Osteoblast (primary cell): ENCODE measurements around the gene ATP6V1G2. TPM values are rescaled to one million over a fixed set of nuclear protein-coding genes. Genes with fewer than 3 reads are reported as not detected.
A peak's percentile ranks its signal among the peaks of the same experiment; 100 is the strongest.

Experiments
- DNase-seq: peaks from one replicate; pipeline ENCODE4 v3.0.0; 2011; ENCODE audit warnings: low spot score, mixed read lengths; ENCODE audit not compliant: insufficient read length; ENCODE audit errors: missing footprints
- H2AFZ ChIP-seq: 2 replicates; pipeline ENCODE4 v1.6.0; 2011; ENCODE audit warnings: mild to moderate bottlenecking, low read length
- H3K27ac ChIP-seq: 2 replicates; pipeline ENCODE4 v1.5.1; 2011; ENCODE audit warnings: mild to moderate bottlenecking, low read depth, low read length, moderate library complexity
- H3K27me3 ChIP-seq: 2 replicates; pipeline ENCODE4 v1.6.0; 2012; ENCODE audit warnings: mild to moderate bottlenecking, control low read depth, inconsistent platforms, low read length, moderate library complexity; ENCODE audit not compliant: insufficient read depth
- H3K36me3 ChIP-seq: 2 replicates; pipeline ENCODE4 v1.5.1; 2011; ENCODE audit warnings: mild to moderate bottlenecking, low read length, control low read depth, moderate library complexity; ENCODE audit not compliant: insufficient read depth
- H3K4me1 ChIP-seq: 2 replicates; pipeline ENCODE4 v1.5.1; 2011; ENCODE audit warnings: mild to moderate bottlenecking, low read length, control low read depth, moderate library complexity; ENCODE audit not compliant: insufficient read depth
- H3K4me2 ChIP-seq: 2 replicates; pipeline ENCODE4 v1.6.0; 2011; ENCODE audit warnings: mild to moderate bottlenecking, low read length; ENCODE audit not compliant: insufficient read depth
- H3K4me3 ChIP-seq: fragments of 200-600 bp; sonication (generic); 3 replicates; pipeline ENCODE4 v1.5.1; 2012; ENCODE audit warnings: mild to moderate bottlenecking, low read length, inconsistent platforms; ENCODE audit not compliant: insufficient read depth
- H3K79me2 ChIP-seq: 2 replicates; pipeline ENCODE4 v1.6.0; 2012; ENCODE audit warnings: mild to moderate bottlenecking, low read length, control low read depth, inconsistent platforms; ENCODE audit not compliant: insufficient read depth
- H3K9me3 ChIP-seq: 2 replicates; pipeline ENCODE4 v1.5.1; 2011; ENCODE audit warnings: low read depth, low read length, control low read depth
- H4K20me1 ChIP-seq: 2 replicates; pipeline ENCODE4 v1.6.0; 2012; ENCODE audit warnings: mild to moderate bottlenecking, low read length, control low read depth; ENCODE audit not compliant: insufficient read depth
- total RNA-seq: library from RNA; depleted of rRNA; stranded (reverse); fragments of >200 nt; gene quantifications from 2 replicates; pipeline ENCODE4 v1.2.3, GENCODE V29; 2012
- TF ChIP-seq, protein P1 (sequence below): IDR thresholded peaks from 2 replicates; pipeline ENCODE4 v1.5.1; 2011; ENCODE audit warnings: mild to moderate bottlenecking, low read depth, low read length, moderate library complexity; ENCODE audit errors: extremely low read depth

The ATP6V1G2 gene
- total RNA-seq, 1 donor = 2.2 TPM

DNA sequence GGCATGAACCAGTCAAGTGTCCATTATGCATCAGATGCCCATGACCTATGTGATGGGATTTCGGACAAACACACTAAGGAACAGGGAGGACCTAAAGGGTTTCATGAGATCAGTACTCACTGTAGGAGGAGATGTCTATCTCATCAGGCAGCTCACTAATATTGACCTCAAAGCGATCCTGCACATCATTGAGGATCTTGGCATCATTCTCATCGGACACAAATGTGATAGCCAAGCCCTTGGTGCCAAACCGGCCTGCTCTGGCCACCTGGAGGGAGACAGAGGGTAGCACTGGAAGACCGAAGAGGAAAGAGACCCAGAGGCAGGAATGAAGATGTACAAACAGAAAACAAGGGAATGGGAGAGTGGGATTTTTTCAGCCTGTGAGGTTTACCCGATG is 15.7 kb downstream of the ATP6V1G2 start:
- H3K27ac ChIP-seq = no peak overlapping the region
- H4K20me1 ChIP-seq = peaks cover 57% of the 10 kb centered on the region
- TF ChIP-seq, protein P1, sequence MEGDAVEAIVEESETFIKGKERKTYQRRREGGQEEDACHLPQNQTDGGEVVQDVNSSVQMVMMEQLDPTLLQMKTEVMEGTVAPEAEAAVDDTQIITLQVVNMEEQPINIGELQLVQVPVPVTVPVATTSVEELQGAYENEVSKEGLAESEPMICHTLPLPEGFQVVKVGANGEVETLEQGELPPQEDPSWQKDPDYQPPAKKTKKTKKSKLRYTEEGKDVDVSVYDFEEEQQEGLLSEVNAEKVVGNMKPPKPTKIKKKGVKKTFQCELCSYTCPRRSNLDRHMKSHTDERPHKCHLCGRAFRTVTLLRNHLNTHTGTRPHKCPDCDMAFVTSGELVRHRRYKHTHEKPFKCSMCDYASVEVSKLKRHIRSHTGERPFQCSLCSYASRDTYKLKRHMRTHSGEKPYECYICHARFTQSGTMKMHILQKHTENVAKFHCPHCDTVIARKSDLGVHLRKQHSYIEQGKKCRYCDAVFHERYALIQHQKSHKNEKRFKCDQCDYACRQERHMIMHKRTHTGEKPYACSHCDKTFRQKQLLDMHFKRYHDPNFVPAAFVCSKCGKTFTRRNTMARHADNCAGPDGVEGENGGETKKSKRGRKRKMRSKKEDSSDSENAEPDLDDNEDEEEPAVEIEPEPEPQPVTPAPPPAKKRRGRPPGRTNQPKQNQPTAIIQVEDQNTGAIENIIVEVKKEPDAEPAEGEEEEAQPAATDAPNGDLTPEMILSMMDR = peak; percentile 10
- no peak overlapping the region for H3K4me2 ChIP-seq
- DNase-seq = no peak
- H3K27me3 ChIP-seq = no peaks in the 10 kb centered on the region
- no peak overlapping the region for H3K4me3 ChIP-seq
- H3K36me3 ChIP-seq = peaks cover 52% of the 10 kb centered on the region
- peaks cover 18% of the 10 kb centered on the region for H3K79me2 ChIP-seq
- H2AFZ ChIP-seq = no peak overlapping the region
- H3K9me3 ChIP-seq = no peaks in the 10 kb centered on the region
- peaks cover 15% of the 10 kb centered on the region for H3K4me1 ChIP-seq

DNA sequence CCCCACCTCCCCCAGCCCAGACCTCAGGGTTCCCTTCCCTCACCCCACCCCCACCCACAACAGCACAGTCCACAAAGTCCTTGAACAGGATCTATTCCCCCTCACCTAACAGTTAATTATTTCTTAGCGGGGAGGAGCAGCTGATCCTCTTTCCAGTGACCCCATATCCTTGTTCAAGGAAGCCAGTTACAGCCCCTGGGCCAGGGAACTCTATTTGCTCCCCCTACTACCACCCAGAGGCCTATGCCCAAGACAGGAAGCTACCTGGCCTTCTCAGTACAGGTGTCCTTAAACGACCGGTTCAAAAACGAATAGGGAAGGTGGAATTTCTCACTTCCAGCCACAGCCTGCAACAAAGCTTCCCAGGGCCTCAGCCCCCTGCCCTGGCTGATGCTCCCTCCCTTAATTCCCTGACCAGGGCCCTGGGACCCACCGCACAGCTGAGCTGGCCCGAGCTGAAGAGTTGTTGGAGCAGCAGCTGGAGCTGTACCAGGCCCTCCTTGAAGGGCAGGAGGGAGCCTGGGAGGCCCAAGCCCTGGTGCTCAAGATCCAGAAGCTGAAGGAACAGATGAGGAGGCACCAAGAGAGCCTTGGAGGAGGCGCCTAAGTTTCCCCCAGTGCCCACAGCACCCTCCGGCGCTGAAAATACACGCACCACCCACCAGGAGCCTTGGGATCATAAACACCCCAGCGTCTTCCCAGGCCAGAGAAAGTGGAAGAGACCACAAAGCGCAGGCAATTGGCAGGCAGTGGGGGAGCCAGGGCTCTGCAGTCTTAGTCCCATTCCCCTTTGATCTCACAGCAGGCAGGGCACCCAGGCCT is 16.9 kb downstream of the ATP6V1G2 start:
- DNase-seq = no peak
- H3K36me3 ChIP-seq = peaks cover 41% of the 10 kb centered on the region
- no peaks in the 10 kb centered on the region for H3K27me3 ChIP-seq
- TF ChIP-seq, protein P1 = no peak
- no peak overlapping the region for H3K27ac ChIP-seq
- H4K20me1 ChIP-seq = peaks cover 45% of the 10 kb centered on the region
- no peaks in the 10 kb centered on the region for H3K9me3 ChIP-seq
- no peak overlapping the region for H3K4me2 ChIP-seq
- no peak overlapping the region for H2AFZ ChIP-seq
- H3K4me1 ChIP-seq = peaks cover 17% of the 10 kb centered on the region
- no peak overlapping the region for H3K4me3 ChIP-seq
- H3K79me2 ChIP-seq = peaks cover 8% of the 10 kb centered on the region

DNA sequence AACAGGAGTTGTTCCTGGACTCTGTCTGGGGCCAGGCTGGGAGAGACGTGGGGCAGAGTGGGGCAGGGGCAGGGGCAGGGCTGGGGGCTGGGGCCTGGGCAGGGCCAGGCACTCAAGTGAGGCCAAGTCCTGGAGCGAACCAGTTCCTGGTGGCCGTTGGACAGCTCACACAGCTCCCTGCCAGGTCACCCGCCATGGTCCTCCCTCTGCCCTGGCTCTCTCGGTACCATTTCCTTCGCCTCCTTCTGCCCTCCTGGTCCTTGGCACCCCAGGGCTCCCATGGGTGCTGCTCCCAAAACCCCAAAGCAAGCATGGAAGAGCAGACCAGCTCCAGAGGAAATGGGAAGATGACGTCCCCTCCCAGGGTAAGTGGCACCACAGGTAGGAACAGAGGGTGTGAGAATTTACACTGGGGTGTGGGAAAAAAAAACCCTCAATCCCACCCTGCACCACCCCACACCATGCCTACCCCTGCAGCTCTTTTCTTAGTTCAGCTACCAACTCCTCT is 17.5 kb downstream of the ATP6V1G2 start, which contains the start of gene MCCD1:
MCCD1 (plus strand) TSS at position 142 of the 508 bp plus-strand sequence; CDS start at position 195, 53 bp downstream.
- DNase-seq = peak; percentile 62
- peaks cover 39% of the 10 kb centered on the region for H4K20me1 ChIP-seq
- no peak within 1 kb of the TSS for H3K27ac ChIP-seq
- H2AFZ ChIP-seq = no peak within 1 kb of the TSS
- TF ChIP-seq, protein P1 = no peak
- H3K4me2 ChIP-seq = no peak within 1 kb of the TSS
- H3K36me3 ChIP-seq = peaks cover 34% of the 10 kb centered on the region
- peaks cover 17% of the 10 kb centered on the region for H3K4me1 ChIP-seq
- H3K4me3 ChIP-seq = no peak within 1 kb of the TSS
- H3K27me3 ChIP-seq = no peaks in the 10 kb centered on the region
- H3K9me3 ChIP-seq = no peaks in the 10 kb centered on the region
- peaks cover 3% of the 10 kb centered on the region for H3K79me2 ChIP-seq

DNA sequence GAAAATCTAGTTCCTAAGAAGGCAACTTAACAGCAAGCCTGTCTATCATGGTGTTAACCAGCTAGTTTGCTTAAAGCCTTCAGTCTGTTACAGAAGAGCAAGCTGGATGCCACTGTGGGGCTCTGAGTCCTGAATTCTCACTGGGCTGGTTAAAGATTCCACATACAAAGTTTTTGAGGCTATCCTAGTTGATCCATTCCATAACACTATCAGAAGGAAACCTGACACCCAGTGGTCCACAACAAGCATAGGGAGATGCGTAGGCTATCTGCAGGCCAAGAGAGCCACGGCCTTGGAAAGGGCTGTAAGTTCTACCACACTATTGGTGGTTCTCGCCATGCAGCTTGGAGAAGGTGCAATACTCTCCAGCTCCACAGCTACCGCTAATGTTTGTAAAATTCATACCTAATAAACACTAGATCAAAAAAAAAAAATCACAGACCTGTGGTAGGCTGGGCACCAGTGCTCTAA is 18.1 kb downstream of the ATP6V1G2 start:
- H3K9me3 ChIP-seq = no peaks in the 10 kb centered on the region
- H3K27ac ChIP-seq = no peak overlapping the region
- H3K36me3 ChIP-seq = peaks cover 29% of the 10 kb centered on the region
- H2AFZ ChIP-seq = no peak overlapping the region
- no peaks in the 10 kb centered on the region for H3K27me3 ChIP-seq
- H3K4me3 ChIP-seq = no peak overlapping the region
- peaks cover 2% of the 10 kb centered on the region for H3K79me2 ChIP-seq
- no peak for DNase-seq
- H4K20me1 ChIP-seq = peaks cover 34% of the 10 kb centered on the region
- TF ChIP-seq, protein P1 = no peak
- no peak overlapping the region for H3K4me2 ChIP-seq
- H3K4me1 ChIP-seq = peaks cover 17% of the 10 kb centered on the region
